GM06990 (cell line): ENCODE measurements around the gene STK35.

Source experiments
- DNase-seq: peaks from one replicate; pipeline ENCODE4 v3.0.0-alpha.2; 2011; ENCODE audit not compliant: insufficient read length; ENCODE audit errors: extremely low read depth
- H3K27me3 ChIP-seq: replicated peaks from 2 replicates; pipeline ENCODE4 v1.6.0; 2011; ENCODE audit warnings: low read length; ENCODE audit not compliant: control insufficient read depth, insufficient read depth
- H3K36me3 ChIP-seq: 2 replicates; pipeline ENCODE4 v1.5.1; 2011; ENCODE audit warnings: low read length; ENCODE audit not compliant: control insufficient read depth, insufficient read depth
- H3K4me3 ChIP-seq: replicated peaks from 2 replicates; pipeline ENCODE4 v1.5.1; 2011; ENCODE audit warnings: low read depth, mild to moderate bottlenecking, control low read depth, low read length
- CTCF ChIP-seq: IDR thresholded peaks from 2 replicates; pipeline ENCODE4 v1.5.1; 2011; ENCODE audit warnings: low read length, control low read depth, mild to moderate bottlenecking, inconsistent platforms; ENCODE audit not compliant: insufficient read depth, poor library complexity, severe bottlenecking

Gene STK35

GRCh38 chr20:2108498-2108897 lies 6.9 kb downstream of the STK35 start:
- Histone ChIP-seq H3K4me3 (no peak overlapping the region), H3K27me3 (no peaks in the 10 kb centered on the region), H3K36me3 (no peaks in the 10 kb centered on the region; the same call in 1 of the 2 replicates)
- no peak for DNase-seq
- TF ChIP-seq CTCF, result no peak

- no peak for TF ChIP-seq CTCF
- no peaks in the 10 kb centered on the region for H3K27me3 ChIP-seq
- peaks cover 2% of the 10 kb centered on the region for H3K36me3 ChIP-seq
- no peak for DNase-seq
- H3K4me3 ChIP-seq, result no peak overlapping the region
Measured at GRCh38 chr20:2108987-2109386, 7.4 kb downstream of the STK35 start.

GRCh38 chr20:2109425-2110210 lies 8.0 kb downstream of the STK35 start:
- H3K27me3 ChIP-seq, result no peaks in the 10 kb centered on the region
- TF ChIP-seq CTCF, result no peak
- peaks cover 2% of the 10 kb centered on the region for H3K36me3 ChIP-seq
- no peak for DNase-seq
- H3K4me3 ChIP-seq, result no peak overlapping the region

- Histone ChIP-seq H3K36me3 (peaks cover 12% of the 10 kb centered on the region), H3K4me3 (no peak overlapping the region), H3K27me3 (no peaks in the 10 kb centered on the region)
- no peak for DNase-seq
- no peak for TF ChIP-seq CTCF
Measured at GRCh38 chr20:2112910-2113309, 11.3 kb downstream of the STK35 start.

- DNase-seq, result no peak
- Histone ChIP-seq H3K4me3 (no peak overlapping the region), H3K36me3 (peaks cover 12% of the 10 kb centered on the region), H3K27me3 (no peaks in the 10 kb centered on the region)
- no peak for TF ChIP-seq CTCF
Measured at GRCh38 chr20:2114127-2114959, 12.7 kb downstream of the STK35 start.
